ENCODE data around the gene RPRD1B. TPM values are rescaled to one million over a fixed set of nuclear protein-coding genes. Genes with fewer than 3 reads are reported as not detected.

RPRD1B gene
- total and polyA plus RNA-seq, 2 donors (not counting 3 experiments of a cell fraction or from before 2014, with no cell fraction given), result 13.0 to 29.3 TPM

GRCh38 chr20:37997516-37997915, 36.0 kb upstream of the RPRD1B start:
- no peaks in the 10 kb centered on the region for H3K79me2 ChIP-seq (ENCODE audit: control insufficient read depth, insufficient read depth, low read length)
- no peaks in the 10 kb centered on the region for H3K9me3 ChIP-seq (replicated peaks; ENCODE audit: control insufficient read depth, insufficient read depth, low read length)
- H3K4me3 ChIP-seq (replicated peaks in 1 of 3; ENCODE audit: insufficient read depth in 1 of 3, low read depth in 1 of 3, low read length in 3 of 3), result no peak overlapping the region
- H3K4me1 ChIP-seq (ENCODE audit: control insufficient read depth, extremely low read depth, insufficient read depth, low read length), result peaks cover 17% of the 10 kb centered on the region
- no peak overlapping the region for H3K4me2 ChIP-seq (ENCODE audit: insufficient read depth, low read length)
- no peaks in the 10 kb centered on the region for H3K9me1 ChIP-seq (replicated peaks; ENCODE audit: control insufficient read depth, extremely low read depth, insufficient read depth, low read length)
- H3K27ac ChIP-seq (ENCODE audit: insufficient read depth, low read depth, low read length), result no peak overlapping the region
- ChIA-PET POLR2A (no interaction called here), CTCF (no interaction called here)
- FAIRE-seq (no peak), DNase-seq (ENCODE audit: low read depth, low spot score) (no peak)
- intact Hi-C loops (cut with micrococcal nuclease), result no loop called here
- dilution Hi-C loops (cut with MboI; ENCODE audit: extremely low pct_ligation_motif_present, low sequenced_read_pairs), result no loop called here
- BruUV-seq (replicated peaks), result no TSS peak
- H3K9ac ChIP-seq (replicated peaks; ENCODE audit: extremely low read depth, insufficient read depth, low read length), result no peak overlapping the region
- no peak for TF ChIP-seq JUN (IDR thresholded peaks at IDR 0.05; ENCODE audit: borderline replicate concordance, insufficient read depth, insufficient read length, low read depth)
- TF ChIP-seq FOS (IDR thresholded peaks at IDR 0.05; ENCODE audit: borderline replicate concordance, insufficient read depth, low read length), result no peak
- TF ChIP-seq MAX (IDR thresholded peaks at IDR 0.05; ENCODE audit: insufficient read depth, insufficient read length), result no peak
- H4K20me1 ChIP-seq (replicated peaks; ENCODE audit: control insufficient read depth, extremely low read depth, insufficient read depth, low read length), result no peaks in the 10 kb centered on the region
- no peak overlapping the region for H2AFZ ChIP-seq (ENCODE audit: low read depth, low read length)
- no peaks in the 10 kb centered on the region for H3K27me3 ChIP-seq (ENCODE audit: control insufficient read depth in 2 of 2, insufficient read depth in 2 of 2, low read length in 2 of 2)
- peaks cover 13 to 17% of the 10 kb centered on the region in 2 experiments for H3K36me3 ChIP-seq (ENCODE audit: control insufficient read depth in 2 of 2, extremely low read depth in 1 of 2, insufficient read depth in 2 of 2, low read length in 2 of 2)

GRCh38 chr20:37999526-38000263, 33.9 kb upstream of the RPRD1B start:
- no peak for FAIRE-seq
- dilution Hi-C loops (cut with MboI; ENCODE audit: extremely low pct_ligation_motif_present, low sequenced_read_pairs) (no loop called here), intact Hi-C loops (cut with micrococcal nuclease) (no loop called here)
- H3K36me3 ChIP-seq (ENCODE audit: control insufficient read depth in 2 of 2, extremely low read depth in 1 of 2, insufficient read depth in 2 of 2, low read length in 2 of 2), result peaks cover 13% of the 10 kb centered on the region in 2 experiments
- H2AFZ ChIP-seq (ENCODE audit: low read depth, low read length), result no peak overlapping the region
- H3K9me3 ChIP-seq (replicated peaks; ENCODE audit: control insufficient read depth, insufficient read depth, low read length), result no peaks in the 10 kb centered on the region
- H4K20me1 ChIP-seq (replicated peaks; ENCODE audit: control insufficient read depth, extremely low read depth, insufficient read depth, low read length), result no peaks in the 10 kb centered on the region
- H3K4me1 ChIP-seq (ENCODE audit: control insufficient read depth, extremely low read depth, insufficient read depth, low read length), result peaks cover 21% of the 10 kb centered on the region
- H3K9ac ChIP-seq (replicated peaks; ENCODE audit: extremely low read depth, insufficient read depth, low read length), result no peak overlapping the region
- no peak overlapping the region for H3K4me3 ChIP-seq (replicated peaks in 1 of 3; ENCODE audit: insufficient read depth in 1 of 3, low read depth in 1 of 3, low read length in 3 of 3)
- no peak overlapping the region for H3K4me2 ChIP-seq (ENCODE audit: insufficient read depth, low read length)
- DNase-seq (ENCODE audit: low read depth, low spot score), result no peak
- no peak for TF ChIP-seq EZH2 (IDR thresholded peaks at IDR 0.05; ENCODE audit: borderline replicate concordance, low read depth, low read length, severe bottlenecking)
- H3K9me1 ChIP-seq (replicated peaks; ENCODE audit: control insufficient read depth, extremely low read depth, insufficient read depth, low read length), result no peaks in the 10 kb centered on the region
- ChIA-PET POLR2A (no interaction called here), CTCF (no interaction called here)
- H3K27me3 ChIP-seq (ENCODE audit: control insufficient read depth in 2 of 2, insufficient read depth in 2 of 2, low read length in 2 of 2), result no peaks in the 10 kb centered on the region
- no peak overlapping the region for H3K27ac ChIP-seq (ENCODE audit: insufficient read depth, low read depth, low read length)
- no peaks in the 10 kb centered on the region for H3K79me2 ChIP-seq (ENCODE audit: control insufficient read depth, insufficient read depth, low read length)
- no TSS peak for BruUV-seq (replicated peaks)
